Measurements from ENCODE around the gene PRRT1.
"Not testable (repeated sequence)": the region's sequence is repeated elsewhere in the genome, so short reads cannot be mapped to it uniquely, and the experiment has no call there.

Gene PRRT1

DNA sequence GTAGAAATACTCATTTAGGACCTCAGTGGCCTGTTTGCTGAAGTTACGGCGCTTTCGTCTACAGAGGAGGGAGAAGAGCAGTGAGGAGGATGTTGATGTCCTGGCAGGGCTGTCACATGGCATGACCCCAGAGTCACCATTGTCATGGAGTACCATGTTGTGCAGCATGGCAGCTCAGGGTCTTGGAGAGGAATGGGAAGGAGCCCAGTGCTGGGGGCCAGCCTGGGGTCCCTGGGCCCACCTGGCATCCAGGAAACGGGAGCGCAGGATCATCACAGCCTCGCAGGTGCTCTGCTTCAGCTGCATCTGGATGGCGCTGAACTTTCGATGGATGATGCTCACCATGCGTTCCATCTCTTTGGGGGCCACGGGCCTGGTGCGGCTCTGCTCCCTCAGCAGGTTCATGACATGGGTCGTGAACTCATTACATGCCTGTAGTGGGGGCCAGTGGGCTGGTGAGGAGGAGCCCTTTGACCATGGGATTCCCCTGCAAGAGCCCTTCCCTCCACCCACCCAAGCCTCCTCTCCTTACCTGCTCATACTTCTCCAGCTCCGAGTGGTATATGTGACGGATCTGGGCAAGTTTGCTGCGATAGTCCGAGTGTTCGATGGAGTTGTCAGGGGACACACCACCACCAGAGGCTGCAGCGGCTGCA, 36.1 kb upstream of the PRRT1 start:
- not testable (repeated sequence) for DNase-seq

DNA sequence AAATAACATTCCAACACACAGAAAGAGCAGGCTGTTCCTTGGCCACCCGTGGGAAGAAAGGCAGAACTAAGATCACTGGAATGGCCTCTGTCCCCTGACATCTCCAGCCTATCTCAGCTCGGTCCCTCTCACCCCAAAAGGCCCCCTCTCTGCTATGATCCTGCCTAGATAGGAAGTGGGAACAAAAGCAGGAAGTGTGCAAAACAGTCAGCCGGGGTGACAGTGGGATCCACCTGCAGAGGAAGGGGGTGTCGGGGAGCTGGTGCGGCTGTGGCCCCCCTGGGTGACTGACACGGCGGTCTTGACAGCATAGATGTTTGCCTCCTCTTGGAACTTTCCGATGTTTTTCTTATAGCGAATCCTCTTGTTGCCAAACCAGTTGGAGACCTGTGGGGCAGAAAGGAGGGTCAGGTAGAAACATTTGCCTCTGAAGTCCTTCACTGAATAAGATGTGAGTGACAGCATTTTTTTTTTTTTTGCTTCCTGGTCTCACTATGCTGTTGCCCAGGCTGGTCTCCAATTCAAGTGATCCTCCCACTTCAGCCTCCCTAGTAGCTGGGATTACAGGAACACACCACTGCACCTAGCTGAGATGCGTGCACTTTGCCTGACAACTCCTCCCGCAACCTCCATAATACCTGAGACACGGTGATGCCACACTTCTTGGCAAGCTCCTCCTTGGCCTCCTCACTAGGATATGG, 35.4 kb upstream of the PRRT1 start:
- peak; percentile 37 to 39 for DNase-seq

DNA sequence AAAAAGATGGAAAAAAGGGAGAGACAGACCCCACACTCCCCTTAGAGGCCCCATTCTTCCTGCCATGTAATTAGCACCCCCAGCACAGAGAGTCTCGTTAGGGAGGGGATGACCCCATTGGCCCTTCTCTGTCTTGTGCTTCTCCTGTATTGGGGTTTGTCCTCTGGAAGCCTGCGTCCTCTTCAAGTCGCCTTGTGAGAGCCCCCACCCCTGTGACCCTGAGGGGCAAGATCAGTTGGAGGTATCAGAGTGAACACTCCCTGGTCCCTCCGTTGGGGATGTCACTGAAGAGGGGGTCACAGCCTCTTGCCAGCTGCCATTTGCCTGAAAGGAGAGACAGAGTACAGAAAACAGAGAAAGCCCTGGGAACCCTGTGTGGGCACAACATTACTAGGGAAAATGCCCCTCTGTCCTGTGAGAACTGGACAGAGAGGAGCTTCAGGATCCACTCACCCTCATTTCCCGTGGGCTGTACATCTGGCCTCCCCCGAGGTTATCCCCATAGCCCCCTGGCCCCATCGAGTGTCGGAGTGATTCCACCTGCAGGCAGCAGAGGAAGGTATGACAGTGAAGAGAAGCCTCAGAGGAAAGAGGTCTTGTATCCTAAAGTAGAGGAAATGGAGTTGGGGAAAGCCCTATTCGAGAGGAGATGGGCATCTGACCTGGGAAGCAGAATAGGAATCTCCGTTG, 34.6 kb upstream of the PRRT1 start:
- not testable (repeated sequence) for DNase-seq

DNA sequence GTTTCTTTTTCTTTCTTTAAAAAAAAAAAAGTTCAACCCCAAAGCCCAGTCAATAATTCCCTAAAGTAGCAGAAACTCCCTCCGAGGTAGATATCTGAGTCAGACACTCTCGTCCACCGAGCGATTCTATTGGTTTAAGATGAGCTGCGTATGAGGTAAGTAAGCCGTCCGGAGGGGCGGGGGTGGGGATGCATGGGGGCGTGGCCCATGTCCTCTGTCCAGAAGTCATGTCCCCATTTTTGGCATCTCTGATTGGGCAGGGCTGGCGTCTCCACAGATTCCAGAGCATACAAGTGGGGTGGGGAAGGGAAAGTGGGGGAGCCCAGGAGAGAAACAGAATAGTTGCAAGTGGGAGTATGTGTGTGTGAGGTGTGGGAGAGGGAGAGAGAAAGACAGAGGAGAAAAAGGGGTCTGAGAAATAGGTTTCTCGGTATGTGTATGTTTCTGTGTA, 34.0 kb upstream of the PRRT1 start:
- not testable (repeated sequence) for DNase-seq

DNA sequence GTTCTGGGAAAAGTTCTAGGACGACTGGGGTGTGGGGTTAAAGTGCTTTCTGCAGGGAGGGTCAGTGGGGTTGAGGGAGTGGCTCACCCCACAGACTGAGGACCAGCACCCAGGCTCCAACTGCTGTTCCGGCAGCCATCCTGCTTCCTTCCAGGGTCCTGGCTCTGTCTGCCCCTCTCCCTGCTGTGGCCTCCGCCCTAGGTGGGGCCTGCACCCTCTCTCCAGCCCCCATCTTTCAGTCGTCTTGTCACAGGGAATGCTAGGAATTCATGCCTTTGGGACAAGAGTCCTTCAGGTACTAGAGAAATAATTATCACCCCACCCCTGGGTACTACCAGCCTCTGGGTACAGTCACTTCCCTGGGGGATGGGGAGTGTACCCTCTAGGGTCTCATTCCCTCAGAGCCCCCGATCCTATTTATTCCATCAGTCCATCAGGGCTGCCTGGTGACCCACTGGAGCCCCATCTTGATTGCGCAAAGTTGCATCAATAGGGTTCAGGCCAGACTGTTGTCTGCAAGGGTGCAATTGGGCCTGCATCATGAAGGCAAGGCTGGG, 32.4 kb upstream of the PRRT1 start, which contains the start of gene AGER:
Gene AGER, minus strand, starts transcription at position 170 of the 557 bp plus-strand sequence. Its CDS starts 31 bp downstream, at position 139.
- DNase-seq, result no peak

DNA sequence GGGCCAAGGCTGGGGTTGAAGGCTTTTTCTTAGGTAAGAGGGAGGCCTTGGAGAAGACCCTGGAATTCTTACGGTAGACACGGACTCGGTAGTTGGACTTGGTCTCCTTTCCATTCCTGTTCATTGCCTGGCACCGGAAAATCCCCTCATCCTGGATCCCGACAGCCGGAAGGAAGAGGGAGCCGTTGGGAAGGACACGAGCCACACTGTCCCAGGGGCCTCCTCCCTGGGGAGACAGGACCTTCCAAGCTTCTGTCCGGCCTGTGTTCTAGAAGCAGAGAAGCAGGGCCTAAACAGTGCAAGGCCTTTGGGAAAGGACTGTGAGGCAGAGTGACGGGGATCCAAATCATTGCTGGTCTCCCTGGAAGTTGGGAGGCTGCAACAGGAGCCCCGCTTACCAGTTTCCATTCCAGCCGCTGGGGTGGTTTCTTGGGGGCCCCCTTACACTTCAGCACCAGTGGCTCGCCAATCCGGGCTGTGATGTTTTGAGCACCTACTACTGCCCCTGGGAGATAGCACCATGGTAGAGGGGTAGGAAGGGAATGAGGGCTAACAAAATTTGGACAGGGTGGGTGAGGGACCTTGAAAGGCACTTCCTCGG, 31.8 kb upstream of the PRRT1 start:
- no peak for DNase-seq

DNA sequence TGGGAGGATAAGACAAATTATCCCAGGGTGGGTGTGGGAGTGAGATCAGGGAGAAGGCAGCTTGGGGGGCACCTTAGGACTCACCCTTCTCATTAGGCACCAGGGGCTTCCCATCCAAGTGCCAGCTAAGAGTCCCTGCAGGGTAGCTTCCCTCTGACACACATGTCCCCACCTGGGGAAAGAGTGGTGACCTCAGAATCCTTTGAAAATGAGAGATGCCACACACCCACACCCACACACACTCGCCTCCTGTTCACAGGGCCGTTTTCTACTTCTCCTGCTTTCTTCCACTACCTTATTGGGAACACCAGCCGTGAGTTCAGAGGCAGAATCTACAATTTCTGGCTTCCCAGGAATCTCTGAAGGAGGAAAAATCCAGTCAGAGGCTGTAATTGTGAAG, 31.3 kb upstream of the PRRT1 start:
- DNase-seq, result no peak

DNA sequence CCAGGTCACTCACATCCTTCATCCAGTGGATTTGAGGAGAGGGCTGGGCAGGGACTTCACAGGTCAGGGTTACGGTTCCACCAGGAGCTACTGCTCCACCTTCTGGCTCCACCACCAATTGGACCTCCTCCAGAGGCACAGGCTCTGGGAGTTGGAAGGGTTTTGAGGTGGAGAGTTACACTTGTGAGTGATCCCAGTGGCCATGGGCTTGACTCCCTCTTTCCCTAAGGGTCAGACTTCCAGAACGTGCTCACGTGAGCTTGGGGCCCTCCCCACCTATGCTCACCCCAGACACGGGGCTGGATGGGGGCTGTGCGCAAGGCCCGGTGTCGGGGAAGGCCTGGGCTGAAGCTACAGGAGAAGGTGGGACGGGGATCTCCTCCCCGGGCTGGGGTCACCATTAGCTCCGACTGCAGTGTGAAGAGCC, 30.8 kb upstream of the PRRT1 start:
- DNase-seq, result no peak

DNA sequence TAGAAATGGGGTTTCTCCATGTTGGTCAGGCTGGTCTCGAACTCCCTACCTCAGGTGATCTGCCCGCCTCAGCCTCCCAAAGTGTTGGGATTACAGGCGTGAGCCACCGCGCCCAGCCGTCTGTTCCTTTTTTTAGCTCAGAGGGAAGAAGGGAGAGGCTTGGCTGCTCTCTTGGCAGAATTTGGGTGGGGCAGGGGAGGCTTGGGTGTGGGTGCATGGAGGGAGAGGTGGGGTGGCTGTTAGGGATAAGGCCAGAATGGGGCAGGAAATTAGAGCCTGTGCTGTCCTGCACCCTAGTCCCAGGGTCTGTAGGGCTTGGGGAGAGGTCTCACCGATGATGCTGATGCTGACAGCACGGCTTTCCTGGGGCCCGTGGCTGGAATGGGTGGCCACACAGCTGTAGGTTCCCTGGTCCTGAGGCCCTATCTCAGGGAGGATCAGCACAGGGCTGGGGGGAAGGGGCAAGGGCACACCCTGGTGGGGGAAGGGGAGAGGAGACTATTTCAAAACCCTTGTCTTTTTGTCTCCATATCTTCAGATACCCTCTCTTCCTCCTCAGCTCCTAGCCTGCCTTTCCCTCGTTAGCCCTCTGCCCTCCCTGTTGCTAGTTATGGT, 30.3 kb upstream of the PRRT1 start:
- no peak for DNase-seq

DNA sequence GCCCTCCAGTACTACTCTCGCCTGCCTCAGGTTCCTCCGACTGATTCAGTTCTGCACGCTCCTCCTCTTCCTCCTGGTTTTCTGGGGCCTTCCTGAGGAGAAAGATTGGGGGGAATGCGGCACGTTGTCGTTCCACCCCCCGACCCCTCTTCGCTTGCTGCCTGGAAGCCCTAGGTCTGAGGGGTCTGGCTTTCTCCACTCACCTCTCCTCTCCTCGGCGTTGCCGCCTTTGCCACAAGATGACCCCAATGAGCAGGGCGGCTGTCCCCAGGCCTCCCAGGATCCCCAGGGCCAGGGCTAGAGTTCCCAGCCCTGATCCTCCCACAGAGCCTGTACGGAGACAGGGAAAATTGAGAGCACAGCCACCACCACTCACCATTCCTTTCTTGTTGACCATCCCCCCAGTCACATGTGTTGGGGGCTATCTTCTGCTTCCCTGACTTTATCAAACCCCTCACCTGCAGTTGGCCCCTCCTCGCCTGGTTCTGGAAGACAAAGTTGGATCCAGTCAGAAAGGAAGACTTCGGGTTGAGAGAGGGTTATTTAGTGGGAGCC, 29.5 kb upstream of the PRRT1 start:
- DNase-seq, result no peak

DNA sequence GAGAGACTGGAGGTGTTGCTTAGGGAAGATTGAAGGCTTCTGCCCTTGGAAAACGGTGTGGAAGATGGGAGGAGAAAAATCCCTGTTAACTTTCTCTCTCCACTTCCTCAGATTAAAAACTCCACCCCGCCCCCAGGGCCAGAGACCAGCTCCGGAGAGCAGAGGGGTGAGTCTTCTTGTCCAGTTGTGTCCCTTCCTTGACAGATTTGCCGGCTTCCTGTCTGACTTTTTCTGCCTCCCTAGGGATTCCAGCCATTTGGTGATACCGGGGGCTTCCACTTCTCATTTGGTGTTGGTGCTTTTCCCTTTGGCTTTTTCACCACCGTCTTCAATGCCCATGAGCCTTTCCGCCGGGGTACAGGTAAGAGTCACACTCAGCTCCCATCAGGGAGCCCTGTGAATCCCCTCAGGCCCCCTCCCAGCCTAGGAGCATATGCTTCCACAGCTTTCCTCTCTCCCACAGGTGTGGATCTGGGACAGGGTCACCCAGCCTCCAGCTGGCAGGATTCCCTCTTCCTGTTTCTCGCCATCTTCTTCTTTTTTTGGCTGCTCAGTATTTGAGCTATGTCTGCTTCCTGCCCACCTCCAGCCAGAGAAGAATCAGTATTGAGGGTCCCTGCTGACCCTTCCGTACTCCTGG, 28.1 kb upstream of the PRRT1 start:
- no peak for DNase-seq

DNA sequence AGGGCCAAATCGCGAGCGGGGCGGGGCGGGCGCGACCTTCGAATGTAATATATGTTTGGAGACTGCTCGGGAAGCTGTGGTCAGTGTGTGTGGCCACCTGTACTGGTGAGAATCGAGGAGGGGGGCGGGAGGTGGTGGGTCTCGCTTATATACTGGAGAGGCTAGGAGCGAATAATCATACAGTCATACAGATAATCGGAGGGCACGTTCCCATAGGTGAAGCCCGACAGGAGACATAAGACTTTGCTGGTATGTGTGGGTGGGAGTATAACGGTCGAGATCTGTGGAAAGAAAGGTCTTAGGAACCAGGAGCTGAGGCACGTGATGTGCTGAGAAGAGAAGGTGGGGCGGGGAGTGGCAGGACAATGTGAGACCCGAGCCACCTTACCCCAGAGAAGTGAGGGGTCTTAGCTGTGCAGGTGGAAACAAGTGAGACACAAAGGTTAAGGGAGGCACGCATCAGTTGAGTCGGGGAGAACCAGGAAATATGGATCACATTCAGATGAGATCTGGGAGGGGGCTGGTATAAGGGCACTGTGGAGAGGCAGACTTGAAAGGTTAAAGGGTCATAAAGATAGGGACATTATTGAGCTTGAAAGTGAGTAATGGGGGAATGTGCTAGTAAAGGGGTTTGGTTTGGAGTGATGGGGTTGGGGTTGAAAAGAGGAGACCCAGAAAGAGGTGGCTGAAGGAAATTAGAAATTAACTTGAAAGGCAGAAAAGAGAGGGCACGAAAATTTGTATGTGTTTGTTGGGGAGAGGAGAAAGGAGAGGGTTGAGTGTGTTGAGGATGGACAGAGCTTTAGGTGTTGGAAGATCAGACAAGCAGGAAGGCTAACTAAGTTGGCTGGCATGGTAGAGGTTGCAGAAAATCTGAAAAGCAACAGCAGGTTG, 27.1 kb upstream of the PRRT1 start:
- peak in 1 of 2 experiments; percentile 23 for DNase-seq

DNA sequence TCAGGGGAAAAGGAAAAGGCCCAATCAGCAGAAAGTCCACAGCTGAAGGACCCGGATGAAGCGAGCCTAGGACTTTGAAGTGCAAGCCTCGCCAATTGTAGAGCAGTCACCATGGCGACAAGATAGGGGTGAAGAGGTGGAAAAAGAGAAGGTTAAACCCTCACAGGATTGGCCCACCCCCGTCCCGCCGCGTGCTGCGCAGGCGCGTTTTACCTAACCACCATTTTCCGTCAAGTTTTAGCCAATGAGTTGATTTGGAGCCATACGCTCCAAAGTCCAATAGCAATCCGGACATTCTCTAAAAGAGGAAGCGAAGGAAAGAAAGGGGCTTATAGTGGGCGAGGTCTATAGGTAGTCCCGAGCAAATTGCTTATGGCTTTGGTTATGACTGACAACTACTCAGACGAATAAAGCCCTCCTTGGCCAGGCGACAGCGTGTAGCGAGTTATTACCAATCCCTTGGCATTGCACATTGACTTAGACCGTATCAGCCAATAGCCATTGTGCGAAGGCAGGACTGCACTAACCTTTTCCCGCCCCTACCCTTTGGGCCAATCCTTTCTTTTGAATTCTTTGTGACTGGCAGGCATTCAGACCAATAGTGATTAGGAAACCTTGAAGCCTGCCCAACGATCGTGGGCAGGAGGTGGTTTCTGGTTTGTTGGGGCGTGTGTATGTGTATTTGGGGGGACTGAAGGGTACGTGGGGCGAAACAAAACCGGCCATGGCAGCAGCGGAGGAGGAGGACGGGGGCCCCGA, 26.2 kb upstream of the PRRT1 start, which contains the start of gene RNF5:
Gene RNF5, plus strand, starts transcription at position 618 of the 759 bp plus-strand sequence. Its CDS starts 107 bp downstream, at position 725.
- DNase-seq, result peak; percentile 100

DNA sequence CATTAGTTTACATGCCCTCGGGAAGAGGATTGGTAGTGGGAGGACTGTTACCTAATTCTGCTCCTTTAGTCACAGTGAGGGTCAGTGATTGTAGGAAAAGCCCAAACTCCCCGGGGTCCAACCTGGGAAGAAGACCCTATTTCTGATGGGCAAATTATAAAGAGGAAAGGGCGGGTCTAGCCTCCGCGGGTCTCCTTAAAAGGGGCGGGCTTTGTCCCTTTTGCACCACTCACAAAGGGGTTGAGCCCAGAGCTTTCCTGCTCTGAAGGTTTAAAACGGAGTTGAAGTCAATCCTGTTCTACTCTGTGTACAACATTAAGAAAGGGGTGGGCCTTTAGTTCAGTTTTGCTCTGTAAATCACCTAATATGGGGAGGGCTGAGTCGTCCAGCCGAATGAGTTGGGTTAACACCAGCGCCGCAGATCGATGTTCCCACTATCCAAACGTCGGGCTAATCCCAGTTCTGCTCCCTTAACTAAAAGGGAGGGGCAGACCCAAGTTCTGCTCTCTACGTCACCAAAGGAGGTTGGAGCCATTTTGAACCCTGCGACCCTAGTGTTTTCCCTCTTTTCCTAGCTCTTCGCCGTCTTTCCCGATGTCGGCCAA, 25.5 kb upstream of the PRRT1 start:
- DNase-seq, result peak; percentile 65 to 77

DNA sequence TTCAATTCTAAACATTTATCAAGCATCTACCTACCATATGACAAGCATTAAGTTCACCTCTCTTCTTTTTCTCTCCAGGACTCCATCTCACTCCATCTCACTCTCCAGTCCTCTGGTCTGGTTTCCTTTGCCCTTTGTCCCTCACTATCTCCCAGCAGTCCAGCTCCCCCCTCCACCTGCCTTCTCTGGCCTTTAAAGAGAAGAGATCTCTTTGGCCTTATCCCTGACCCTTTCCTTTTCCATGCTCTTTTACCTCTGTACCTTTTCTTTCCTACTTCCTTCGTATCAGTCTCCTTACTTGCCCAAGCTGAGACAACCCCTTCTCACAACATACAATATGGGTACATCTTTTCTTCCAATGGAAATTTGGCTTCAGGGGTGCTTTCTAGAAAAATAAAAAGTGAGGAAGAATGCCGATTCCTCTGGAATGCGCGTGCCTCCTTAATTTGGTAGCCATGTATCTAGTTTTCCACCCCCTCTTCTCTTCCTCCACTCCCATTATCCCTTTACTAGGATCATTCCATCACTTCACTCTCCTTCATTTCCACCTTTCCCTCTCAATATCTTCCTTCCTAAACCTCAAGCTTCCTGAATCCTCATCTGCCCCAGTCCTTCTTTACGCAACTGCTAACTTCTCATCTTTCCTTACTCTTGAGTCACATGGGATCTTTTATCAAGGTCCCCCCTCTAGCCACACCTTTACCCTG, 24.9 kb upstream of the PRRT1 start:
- peak in 1 of 2 experiments; percentile 54 for DNase-seq

DNA sequence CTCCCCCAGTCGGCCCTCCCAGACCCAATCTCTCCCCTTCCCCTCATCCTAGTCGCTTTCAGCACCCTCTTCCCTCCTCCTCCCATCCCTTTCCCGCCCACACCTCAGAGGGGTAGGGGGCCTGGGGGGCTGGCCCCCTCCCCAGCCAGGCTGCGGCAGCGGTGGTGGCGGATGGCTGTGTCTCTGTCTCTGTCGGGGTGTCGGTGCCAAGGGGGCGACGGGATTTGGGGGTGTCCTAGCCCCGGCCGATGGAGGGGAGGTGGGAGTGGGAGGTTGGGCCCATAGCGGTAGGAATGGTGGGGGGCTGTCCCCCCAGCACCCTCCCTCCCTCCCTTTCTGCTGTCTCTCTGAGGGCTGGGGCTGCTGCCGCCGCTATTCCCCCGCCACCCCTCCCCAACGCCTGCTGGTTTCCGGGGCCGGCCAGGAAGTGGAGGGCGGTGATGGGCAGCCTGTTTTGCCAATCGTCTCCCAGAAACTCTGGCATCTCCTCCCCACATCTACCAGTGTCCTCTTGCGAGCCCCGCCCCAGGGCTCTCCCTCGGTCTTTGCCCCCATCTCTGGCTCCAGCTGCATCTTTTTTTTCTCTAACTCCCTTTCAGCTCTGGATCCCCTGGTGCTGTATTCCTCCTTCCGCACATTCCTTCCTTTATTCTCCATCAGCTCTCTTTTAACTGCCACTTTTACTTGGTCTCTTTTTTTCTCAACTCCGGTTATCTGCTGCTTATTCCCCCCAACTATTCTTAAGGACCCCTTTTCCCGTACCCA, 24.2 kb upstream of the PRRT1 start, which contains the start of gene AGPAT1:
Gene AGPAT1, minus strand, starts transcription at position 374 of the 765 bp plus-strand sequence. CDS start 4,588 bp downstream, outside the sequence.
- peak; percentile 95 to 96 for DNase-seq

DNA sequence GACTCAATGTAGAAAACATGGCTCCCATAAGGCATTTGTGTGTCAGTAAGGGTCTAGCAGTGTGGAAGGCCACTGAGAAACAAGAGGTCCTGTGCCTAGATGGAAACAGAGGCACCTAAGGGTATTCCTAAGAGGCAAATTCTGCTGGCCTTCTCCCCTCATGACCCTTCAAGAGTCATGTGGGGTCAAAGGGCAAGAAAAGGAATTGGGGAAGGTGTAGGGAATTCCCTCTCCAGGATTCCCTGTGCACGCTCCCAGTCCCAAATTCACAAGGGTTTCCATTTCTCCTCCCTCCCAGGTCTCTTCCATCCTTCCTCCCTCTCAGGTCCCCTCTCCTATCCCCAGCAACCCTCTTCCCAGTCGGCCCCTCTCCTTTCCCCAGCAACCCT, 23.6 kb upstream of the PRRT1 start:
- DNase-seq, result no peak

DNA sequence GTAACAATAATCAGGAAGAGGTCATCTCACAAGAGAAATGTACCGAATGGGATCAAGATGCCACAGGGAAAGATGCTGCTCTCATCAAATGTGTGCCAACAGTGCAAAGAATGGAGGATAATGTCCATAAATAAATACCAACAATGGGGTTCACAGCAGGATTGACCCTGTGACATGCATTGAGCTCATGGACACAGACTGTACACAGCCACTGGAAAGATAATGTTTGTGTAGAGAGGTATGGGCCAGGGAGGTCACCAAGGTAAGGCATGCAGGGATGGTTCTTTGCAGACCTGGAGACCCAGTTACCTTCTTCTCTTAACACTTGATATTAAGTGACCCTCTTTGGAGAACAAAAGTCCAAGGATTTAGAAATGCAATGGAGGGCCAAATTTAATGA, 22.7 kb upstream of the PRRT1 start:
- no peak for DNase-seq

Measured in Kasumi-1 (cell line).